KMS-11 (cell line): Measurements from ENCODE around the gene SMC1B.

Experiments
- H2AFZ ChIP-seq: fragments of 200-600 bp; sonication (generic); 2 replicates; pipeline ENCODE4 v1.6.1; 2016; ENCODE audit warnings: antibody characterized with exemption, mixed run types, low read depth
- H3K27ac ChIP-seq: fragments of 200-600 bp; sonication (generic); 2 replicates; pipeline ENCODE4 v1.6.1; 2016; ENCODE audit warnings: mild to moderate bottlenecking, mixed run types
- H3K27me3 ChIP-seq: fragments of 200-600 bp; sonication (generic); 2 replicates; pipeline ENCODE4 v1.6.1; 2017; ENCODE audit warnings: mild to moderate bottlenecking, low read depth, mixed run types, moderate library complexity; ENCODE audit not compliant: insufficient read depth
- H3K36me3 ChIP-seq: fragments of 200-600 bp; sonication (generic); 2 replicates; pipeline ENCODE4 v1.6.1; 2017; ENCODE audit warnings: mild to moderate bottlenecking, mixed run types; ENCODE audit not compliant: insufficient read depth
- H3K4me1 ChIP-seq: fragments of 200-600 bp; sonication (generic); 2 replicates; pipeline ENCODE4 v1.6.1; 2016; ENCODE audit warnings: mild to moderate bottlenecking, low read depth, mixed run types; ENCODE audit not compliant: poor library complexity, severe bottlenecking
- H3K4me2 ChIP-seq: fragments of 200-600 bp; sonication (generic); 2 replicates; pipeline ENCODE4 v1.7.0; 2016; ENCODE audit warnings: mild to moderate bottlenecking, mixed run types
- H3K4me3 ChIP-seq: fragments of 200-600 bp; sonication (generic); IDR thresholded peaks from 2 replicates; pipeline ENCODE4 v1.6.1; 2017; ENCODE audit warnings: low read depth, low read length, mixed read lengths; ENCODE audit not compliant: insufficient read depth
- H3K79me2 ChIP-seq: fragments of 200-600 bp; sonication (generic); 2 replicates; pipeline ENCODE4 v1.6.1; 2016; ENCODE audit warnings: low read depth, mixed run types; ENCODE audit not compliant: insufficient read depth
- H3K9ac ChIP-seq: fragments of 200-600 bp; sonication (generic); 2 replicates; pipeline ENCODE4 v1.6.1; 2016; ENCODE audit warnings: mild to moderate bottlenecking, mixed run types
- H4K20me1 ChIP-seq: fragments of 200-600 bp; sonication (generic); 2 replicates; pipeline ENCODE4 v1.6.1; 2016; ENCODE audit warnings: mild to moderate bottlenecking, mixed run types; ENCODE audit not compliant: insufficient read depth
- TF ChIP-seq, protein P1 (sequence below): fragments of 200-600 bp; sonication (generic); conservative IDR thresholded peaks from 2 replicates; pipeline ENCODE4 v1.6.1; 2017; ENCODE audit warnings: low read depth, mild to moderate bottlenecking, antibody characterized with exemption, low read length, moderate library complexity, mixed read lengths

The SMC1B gene

GRCh38 chr22:45446216-45446615, 32.8 kb upstream of the SMC1B start:
- Histone ChIP-seq H3K4me3 (no peak overlapping the region), H2AFZ (no peak overlapping the region), H3K9ac (no peak overlapping the region), H4K20me1 (no peaks in the 10 kb centered on the region), H3K79me2 (no peaks in the 10 kb centered on the region), H3K27me3 (peaks cover 70% of the 10 kb centered on the region), H3K27ac (no peak overlapping the region), H3K36me3 (no peaks in the 10 kb centered on the region), H3K4me2 (no peak overlapping the region), H3K4me1 (no peaks in the 10 kb centered on the region)
- TF ChIP-seq, protein P1, sequence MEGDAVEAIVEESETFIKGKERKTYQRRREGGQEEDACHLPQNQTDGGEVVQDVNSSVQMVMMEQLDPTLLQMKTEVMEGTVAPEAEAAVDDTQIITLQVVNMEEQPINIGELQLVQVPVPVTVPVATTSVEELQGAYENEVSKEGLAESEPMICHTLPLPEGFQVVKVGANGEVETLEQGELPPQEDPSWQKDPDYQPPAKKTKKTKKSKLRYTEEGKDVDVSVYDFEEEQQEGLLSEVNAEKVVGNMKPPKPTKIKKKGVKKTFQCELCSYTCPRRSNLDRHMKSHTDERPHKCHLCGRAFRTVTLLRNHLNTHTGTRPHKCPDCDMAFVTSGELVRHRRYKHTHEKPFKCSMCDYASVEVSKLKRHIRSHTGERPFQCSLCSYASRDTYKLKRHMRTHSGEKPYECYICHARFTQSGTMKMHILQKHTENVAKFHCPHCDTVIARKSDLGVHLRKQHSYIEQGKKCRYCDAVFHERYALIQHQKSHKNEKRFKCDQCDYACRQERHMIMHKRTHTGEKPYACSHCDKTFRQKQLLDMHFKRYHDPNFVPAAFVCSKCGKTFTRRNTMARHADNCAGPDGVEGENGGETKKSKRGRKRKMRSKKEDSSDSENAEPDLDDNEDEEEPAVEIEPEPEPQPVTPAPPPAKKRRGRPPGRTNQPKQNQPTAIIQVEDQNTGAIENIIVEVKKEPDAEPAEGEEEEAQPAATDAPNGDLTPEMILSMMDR = no peak

GRCh38 chr22:45445031-45445710, 31.8 kb upstream of the SMC1B start:
- no peaks in the 10 kb centered on the region for H3K36me3 ChIP-seq
- no peaks in the 10 kb centered on the region for H4K20me1 ChIP-seq
- no peaks in the 10 kb centered on the region for H3K79me2 ChIP-seq
- no peak overlapping the region for H2AFZ ChIP-seq
- TF ChIP-seq, protein P1 = no peak
- peaks cover 68% of the 10 kb centered on the region for H3K27me3 ChIP-seq
- H3K4me1 ChIP-seq = no peaks in the 10 kb centered on the region
- H3K4me3 ChIP-seq = no peak overlapping the region
- no peak overlapping the region for H3K27ac ChIP-seq
- no peak overlapping the region for H3K9ac ChIP-seq
- no peak overlapping the region for H3K4me2 ChIP-seq

DNA sequence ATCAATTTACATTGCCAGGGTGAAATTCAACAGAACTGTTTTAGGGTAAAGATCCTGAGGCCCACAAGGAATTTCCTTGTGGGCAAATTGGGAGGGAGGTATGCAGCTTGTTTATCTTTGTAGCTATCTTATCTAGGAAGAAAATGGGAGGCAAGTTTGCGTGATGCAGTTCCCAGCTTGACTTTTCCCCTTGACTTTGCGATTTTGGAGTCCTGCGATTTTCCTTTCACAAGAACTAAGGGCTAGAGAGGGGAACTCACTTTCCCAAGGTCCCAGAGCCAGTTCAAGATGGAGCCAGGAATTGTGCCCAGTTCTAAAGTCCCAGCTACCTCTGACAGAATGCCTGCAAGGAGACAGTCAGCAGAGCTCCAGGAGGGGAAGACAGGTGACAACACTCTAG, 30.8 kb upstream of the SMC1B start:
- H2AFZ ChIP-seq = no peak overlapping the region
- TF ChIP-seq, protein P1 = no peak
- no peak overlapping the region for H3K27ac ChIP-seq
- H3K9ac ChIP-seq = no peak overlapping the region
- H3K4me3 ChIP-seq = no peak overlapping the region
- H3K4me1 ChIP-seq = no peaks in the 10 kb centered on the region
- peaks cover 61% of the 10 kb centered on the region for H3K27me3 ChIP-seq
- H3K36me3 ChIP-seq = no peaks in the 10 kb centered on the region
- H4K20me1 ChIP-seq = no peaks in the 10 kb centered on the region
- no peak overlapping the region for H3K4me2 ChIP-seq
- H3K79me2 ChIP-seq = no peaks in the 10 kb centered on the region

GRCh38 chr22:45442116-45442515, 28.7 kb upstream of the SMC1B start:
- Histone ChIP-seq H3K79me2 (no peaks in the 10 kb centered on the region), H3K9ac (no peak overlapping the region), H3K27me3 (peaks cover 48% of the 10 kb centered on the region; the same call in 1 of the 2 replicates), H3K4me1 (no peaks in the 10 kb centered on the region), H3K4me3 (no peak overlapping the region), H3K4me2 (no peak overlapping the region), H4K20me1 (no peaks in the 10 kb centered on the region), H3K36me3 (no peaks in the 10 kb centered on the region), H3K27ac (no peak overlapping the region), H2AFZ (no peak overlapping the region)
- TF ChIP-seq, protein P1 = no peak
